Neural progenitor cell (in vitro differentiated cells): Measurements from ENCODE around the gene DGLUCY. TPM values are rescaled to one million over a fixed set of nuclear protein-coding genes. Genes with fewer than 3 reads are reported as not detected.

Source experiments
- DNase-seq: peaks from one replicate; pipeline ENCODE4 v3.0.0-alpha.2; 2016; ENCODE audit warnings: low spot score
- H2AFZ ChIP-seq: fragments of 200-600 bp; sonication (generic); replicated peaks from 2 replicates; pipeline ENCODE4 v1.6.1; 2016; ENCODE audit warnings: antibody characterized with exemption
- H3F3A ChIP-seq: fragments of 200-600 bp; sonication (generic); 2 replicates; pipeline ENCODE4 v1.6.1; 2016; ENCODE audit warnings: antibody characterized with exemption, low read depth
- H3K27ac ChIP-seq: fragments of 200-600 bp; sonication (generic); 2 replicates; pipeline ENCODE4 v1.5.1; 2016; ENCODE audit warnings: mild to moderate bottlenecking
- H3K27me3 ChIP-seq: fragments of 200-600 bp; sonication (generic); 2 replicates; pipeline ENCODE4 v1.6.1; 2016; ENCODE audit warnings: mild to moderate bottlenecking, moderate library complexity
- H3K36me3 ChIP-seq: fragments of 200-600 bp; sonication (generic); 2 replicates; pipeline ENCODE4 v1.5.1; 2016
- H3K4me1 ChIP-seq: fragments of 200-600 bp; sonication (generic); 2 replicates; pipeline ENCODE4 v1.6.1; 2016; ENCODE audit warnings: mixed run types
- H3K4me2 ChIP-seq: fragments of 200-600 bp; sonication (generic); 2 replicates; pipeline ENCODE4 v1.6.1; 2016
- H3K4me3 ChIP-seq: fragments of 200-600 bp; sonication (generic); 2 replicates; pipeline ENCODE4 v1.5.1; 2016
- H3K79me2 ChIP-seq: fragments of 200-600 bp; sonication (generic); 2 replicates; pipeline ENCODE4 v1.6.1; 2016; ENCODE audit warnings: low read depth
- H3K9ac ChIP-seq: fragments of 200-600 bp; sonication (generic); 2 replicates; pipeline ENCODE4 v1.6.1; 2016
- H3K9me3 ChIP-seq: fragments of 200-600 bp; sonication (generic); 2 replicates; pipeline ENCODE4 v1.5.1; 2016; ENCODE audit warnings: low read depth
- H4K20me1 ChIP-seq: fragments of 200-600 bp; sonication (generic); 2 replicates; pipeline ENCODE4 v1.6.1; 2016; ENCODE audit warnings: low read depth
- H3K27ac Mint-ChIP-seq: 3 replicates; pipeline ENCODE4 v1.8.0; 2021; ENCODE audit warnings: mixed read lengths
- H3K27me3 Mint-ChIP-seq: 2 replicates; pipeline ENCODE4 v1.8.0; 2022; ENCODE audit warnings: low read depth, mild to moderate bottlenecking, inconsistent platforms, moderate library complexity, mixed read lengths; ENCODE audit not compliant: insufficient read depth
- H3K36me3 Mint-ChIP-seq: 3 replicates; pipeline ENCODE4 v1.8.0; 2021; ENCODE audit warnings: mixed read lengths
- H3K4me1 Mint-ChIP-seq: 3 replicates; pipeline ENCODE4 v1.8.0; 2021; ENCODE audit warnings: mixed read lengths
- H3K4me3 Mint-ChIP-seq: 3 replicates; pipeline ENCODE4 v1.8.0; 2021; ENCODE audit warnings: mild to moderate bottlenecking, moderate library complexity, mixed read lengths
- H3K9me3 Mint-ChIP-seq: 3 replicates; pipeline ENCODE4 v1.8.0; 2020; ENCODE audit warnings: mixed read lengths
- EZH2 ChIP-seq: fragments of 200-600 bp; sonication (generic); IDR thresholded peaks from 2 replicates; pipeline ENCODE4 v1.6.1; 2017; ENCODE audit warnings: antibody characterized with exemption, mild to moderate bottlenecking, moderate library complexity
- EZH2phosphoT487 ChIP-seq: fragments of 200-600 bp; sonication (generic); IDR thresholded peaks from 2 replicates; pipeline ENCODE4 v1.6.1; 2017; ENCODE audit warnings: antibody characterized with exemption
- total RNA-seq: library from RNA; depleted of rRNA; stranded (reverse); fragments of >200 nt; gene quantifications from 2 replicates; pipeline ENCODE4 v1.2.3, GENCODE V29; 2015; ENCODE audit warnings: low replicate concordance
- TF ChIP-seq, protein P1 (sequence below): fragments of 200-600 bp; sonication (generic); IDR thresholded peaks from 2 replicates; pipeline ENCODE4 v1.5.1; 2017; ENCODE audit warnings: antibody characterized with exemption, mild to moderate bottlenecking

Gene DGLUCY
- total RNA-seq, 1 donor from 2014 or later = 17.0 TPM

DNA sequence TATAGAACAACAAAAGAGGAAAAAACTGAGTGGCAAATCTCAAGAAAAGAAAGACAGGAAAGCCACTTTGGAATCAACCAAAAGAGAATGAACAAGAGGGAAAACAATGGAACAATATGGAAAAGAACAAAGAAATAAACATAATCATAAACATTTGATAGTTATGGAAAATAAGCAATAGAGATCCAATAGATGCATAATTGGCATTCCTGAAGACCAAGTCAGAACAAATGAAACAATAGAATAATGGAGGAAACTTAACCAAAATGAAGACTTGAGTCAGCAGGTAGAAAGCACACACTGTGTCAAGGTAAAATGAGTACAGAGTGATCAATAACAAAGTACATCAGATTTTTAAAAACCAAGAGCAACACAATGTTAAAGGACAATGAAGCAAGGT lies 43.3 kb upstream of the DGLUCY start:
- Histone ChIP-seq H3K4me2 (no peak overlapping the region), H3K4me3 (no peak overlapping the region), H3F3A (no peaks in the 10 kb centered on the region), H3K27ac (no peak overlapping the region), H3K9me3 (no peaks in the 10 kb centered on the region), H3K36me3 (no peaks in the 10 kb centered on the region), H4K20me1 (no peaks in the 10 kb centered on the region), H3K9ac (no peak overlapping the region), H3K4me1 (no peaks in the 10 kb centered on the region), H2AFZ (no peak overlapping the region), H3K79me2 (no peaks in the 10 kb centered on the region), H3K27me3 (no peaks in the 10 kb centered on the region)
- Mint-ChIP-seq H3K4me1 (no peaks in the 10 kb centered on the region), H3K27ac (no peak overlapping the region), H3K36me3 (no peaks in the 10 kb centered on the region), H3K4me3 (no peak overlapping the region), H3K27me3 (peaks cover 2% of the 10 kb centered on the region), H3K9me3 (no peaks in the 10 kb centered on the region)
- TF ChIP-seq EZH2phosphoT487 = no peak
- TF ChIP-seq, protein P1, sequence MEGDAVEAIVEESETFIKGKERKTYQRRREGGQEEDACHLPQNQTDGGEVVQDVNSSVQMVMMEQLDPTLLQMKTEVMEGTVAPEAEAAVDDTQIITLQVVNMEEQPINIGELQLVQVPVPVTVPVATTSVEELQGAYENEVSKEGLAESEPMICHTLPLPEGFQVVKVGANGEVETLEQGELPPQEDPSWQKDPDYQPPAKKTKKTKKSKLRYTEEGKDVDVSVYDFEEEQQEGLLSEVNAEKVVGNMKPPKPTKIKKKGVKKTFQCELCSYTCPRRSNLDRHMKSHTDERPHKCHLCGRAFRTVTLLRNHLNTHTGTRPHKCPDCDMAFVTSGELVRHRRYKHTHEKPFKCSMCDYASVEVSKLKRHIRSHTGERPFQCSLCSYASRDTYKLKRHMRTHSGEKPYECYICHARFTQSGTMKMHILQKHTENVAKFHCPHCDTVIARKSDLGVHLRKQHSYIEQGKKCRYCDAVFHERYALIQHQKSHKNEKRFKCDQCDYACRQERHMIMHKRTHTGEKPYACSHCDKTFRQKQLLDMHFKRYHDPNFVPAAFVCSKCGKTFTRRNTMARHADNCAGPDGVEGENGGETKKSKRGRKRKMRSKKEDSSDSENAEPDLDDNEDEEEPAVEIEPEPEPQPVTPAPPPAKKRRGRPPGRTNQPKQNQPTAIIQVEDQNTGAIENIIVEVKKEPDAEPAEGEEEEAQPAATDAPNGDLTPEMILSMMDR = no peak
- no peak for TF ChIP-seq EZH2
- no peak for DNase-seq

GRCh38 chr14:91075553-91075952 lies 38.3 kb upstream of the DGLUCY start:
- TF ChIP-seq EZH2phosphoT487 = no peak
- no peak for TF ChIP-seq EZH2
- TF ChIP-seq, protein P1 = no peak
- DNase-seq = no peak
- Mint-ChIP-seq H3K4me3 (no peak overlapping the region), H3K27me3 (no peaks in the 10 kb centered on the region), H3K9me3 (no peaks in the 10 kb centered on the region), H3K27ac (no peak overlapping the region), H3K4me1 (peaks cover 7% of the 10 kb centered on the region), H3K36me3 (no peaks in the 10 kb centered on the region)
- H3K4me2 ChIP-seq = no peak overlapping the region
- no peak overlapping the region for H2AFZ ChIP-seq
- H3K79me2 ChIP-seq = no peaks in the 10 kb centered on the region
- no peaks in the 10 kb centered on the region for H3K27me3 ChIP-seq
- H3F3A ChIP-seq = no peaks in the 10 kb centered on the region
- no peak overlapping the region for H3K4me3 ChIP-seq
- peaks cover 6% of the 10 kb centered on the region for H3K4me1 ChIP-seq
- H3K9me3 ChIP-seq = no peaks in the 10 kb centered on the region
- H4K20me1 ChIP-seq = no peaks in the 10 kb centered on the region
- no peaks in the 10 kb centered on the region for H3K36me3 ChIP-seq
- H3K9ac ChIP-seq = no peak overlapping the region
- no peak overlapping the region for H3K27ac ChIP-seq

- Histone ChIP-seq H4K20me1 (no peaks in the 10 kb centered on the region), H2AFZ (peak overlapping the region; percentile 95), H3K9me3 (no peaks in the 10 kb centered on the region), H3K79me2 (no peaks in the 10 kb centered on the region), H3F3A (no peaks in the 10 kb centered on the region), H3K4me3 (no peak overlapping the region), H3K36me3 (no peaks in the 10 kb centered on the region), H3K4me1 (peaks cover 6% of the 10 kb centered on the region), H3K27ac (no peak overlapping the region), H3K4me2 (peak overlapping the region; percentile 40), H3K27me3 (no peaks in the 10 kb centered on the region), H3K9ac (no peak overlapping the region)
- Mint-ChIP-seq H3K27ac (peak overlapping the region; percentile 69), H3K36me3 (no peaks in the 10 kb centered on the region), H3K4me1 (peaks cover 7% of the 10 kb centered on the region), H3K9me3 (no peaks in the 10 kb centered on the region), H3K4me3 (no peak overlapping the region), H3K27me3 (no peaks in the 10 kb centered on the region)
- DNase-seq = no peak
- TF ChIP-seq, protein P1 = no peak
- TF ChIP-seq EZH2 (no peak), EZH2phosphoT487 (no peak)
Measured at GRCh38 chr14:91078095-91078737, 35.7 kb upstream of the DGLUCY start.
